Muscle of leg (tissue), 11 donors: ENCODE results near the gene FAM187B. TPM values are rescaled to one million over a fixed set of nuclear protein-coding genes. Genes with fewer than 3 reads are reported as not detected.
"Not testable (repeated sequence)": the region's sequence is repeated elsewhere in the genome, so short reads cannot be mapped to it uniquely, and the experiment has no call there.

Experiments used
- DNase-seq: peaks from one replicate; pipeline ENCODE4 v3.0.0; 2013
- H3K27ac ChIP-seq: one replicate; pipeline ENCODE4 v1.5.1; 2013; ENCODE audit warnings: mild to moderate bottlenecking, low read length, control low read depth
- H3K27me3 ChIP-seq: one replicate; pipeline ENCODE4 v1.6.1; 2013; ENCODE audit warnings: low read length; ENCODE audit not compliant: control insufficient read depth, insufficient read depth
- H3K36me3 ChIP-seq: one replicate; pipeline ENCODE4 v1.6.1; 2013; ENCODE audit warnings: low read length; ENCODE audit not compliant: control insufficient read depth, insufficient read depth
- H3K4me1 ChIP-seq: one replicate; pipeline ENCODE4 v1.6.1; 2013; ENCODE audit warnings: low read length; ENCODE audit not compliant: control insufficient read depth, insufficient read depth
- H3K4me3 ChIP-seq: one replicate; pipeline ENCODE4 v1.5.1; 2013; ENCODE audit warnings: low read length, control low read depth
- H3K9me3 ChIP-seq: replicated peaks from 2 replicates; pipeline ENCODE4 v1.6.1; 2013; ENCODE audit warnings: low read depth, low read length; ENCODE audit not compliant: control insufficient read depth
- WGBS: methylation state at CpG from one replicate; pipeline ENCODE4 v1.1.5; 2013; ENCODE audit warnings: missing lambda C conversion rate; ENCODE audit not compliant: insufficient coverage; 5-methylcytosine and 5-hydroxymethylcytosine counted together
- polyA plus RNA-seq, 8 donors: library from polyadenylated mRNA; unstranded; fragments of 120-200 nt; gene quantifications; one replicate each; pipeline versions ENCODE4 v1.2.1 to v1.2.3, GENCODE V29; 2013; ENCODE audit warnings: inconsistent platforms in 1 of 8, low replicate concordance in 1 of 8; ENCODE audit not compliant: insufficient read length in 8 of 8, insufficient read depth in 1 of 8
- total RNA-seq: library from RNA; stranded (reverse); fragments of 120-200 nt; gene quantifications from one replicate; pipeline ENCODE4 v1.2.4, GENCODE V29; 2013

FAM187B gene
- total and polyA plus RNA-seq, 9 donors: not detected

- Histone ChIP-seq H3K4me1 (peaks cover 14% of the 10 kb centered on the region), H3K4me3 (no peak overlapping the region), H3K9me3 (no peaks in the 10 kb centered on the region), H3K27me3 (no peaks in the 10 kb centered on the region), H3K27ac (no peak overlapping the region), H3K36me3 (no peaks in the 10 kb centered on the region)
- WGBS: no CpG with 5 or more reads among the region's 4 CpGs
- DNase-seq: no peak
These were observed 18.9 kb downstream of the FAM187B start for GRCh38 chr19:35209646-35210045.

DNA sequence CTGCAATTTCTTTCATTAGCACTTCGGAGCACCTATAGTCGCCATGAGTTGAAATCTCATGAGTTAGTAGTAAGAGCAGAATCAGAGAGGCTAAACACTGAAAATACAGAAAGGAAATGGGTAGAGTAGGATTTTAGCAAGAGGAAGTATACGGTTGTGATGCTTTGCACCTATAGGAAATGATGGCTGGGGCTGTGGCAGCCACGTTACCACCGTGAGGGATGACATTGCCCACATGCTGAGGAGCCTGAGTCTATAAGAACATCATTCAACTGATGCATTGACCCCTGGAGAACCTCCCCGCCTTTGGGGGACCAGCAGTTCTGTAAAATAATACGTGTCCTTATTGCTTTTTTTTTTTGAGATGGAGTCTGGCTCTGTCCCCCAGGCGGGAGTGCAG is 20.4 kb downstream of the FAM187B start:
- 78% methylated on average over 6 of the region's 8 CpGs for WGBS
- Histone ChIP-seq H3K9me3 (no peaks in the 10 kb centered on the region), H3K27me3 (no peaks in the 10 kb centered on the region), H3K4me1 (peaks cover 4% of the 10 kb centered on the region), H3K4me3 (no peak overlapping the region), H3K36me3 (no peaks in the 10 kb centered on the region), H3K27ac (no peak overlapping the region)
- no peak for DNase-seq

DNA sequence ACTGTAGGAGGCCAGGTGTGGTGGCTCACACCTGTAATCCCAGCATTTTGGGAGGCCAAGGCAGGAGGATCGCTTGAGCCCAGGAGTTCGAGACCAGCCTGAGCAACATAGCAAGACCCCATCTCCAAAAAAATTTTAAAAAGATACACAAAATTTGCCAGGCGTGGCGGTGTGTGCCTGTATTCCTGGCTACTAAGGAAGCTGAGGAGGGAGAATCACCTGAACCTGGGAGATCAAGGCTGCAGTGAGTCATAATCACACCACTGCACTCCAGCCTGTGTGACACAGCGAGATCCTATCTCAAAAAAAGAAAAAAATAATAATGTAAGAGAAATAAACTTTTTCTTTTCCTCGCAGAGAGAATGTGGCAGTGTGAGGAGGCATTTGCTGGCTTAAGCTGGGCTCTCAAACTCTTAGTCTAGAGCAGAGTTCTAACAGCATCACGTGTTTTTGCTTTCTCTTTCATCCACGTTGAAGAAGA is 21.1 kb downstream of the FAM187B start:
- no peak overlapping the region for H3K4me3 ChIP-seq
- DNase-seq: no peak
- H3K4me1 ChIP-seq: peaks cover 4% of the 10 kb centered on the region
- H3K27ac ChIP-seq: no peak overlapping the region
- H3K9me3 ChIP-seq: no peaks in the 10 kb centered on the region
- H3K27me3 ChIP-seq: no peaks in the 10 kb centered on the region
- WGBS: no CpG with 5 or more reads among the region's 8 CpGs
- no peaks in the 10 kb centered on the region for H3K36me3 ChIP-seq

DNA sequence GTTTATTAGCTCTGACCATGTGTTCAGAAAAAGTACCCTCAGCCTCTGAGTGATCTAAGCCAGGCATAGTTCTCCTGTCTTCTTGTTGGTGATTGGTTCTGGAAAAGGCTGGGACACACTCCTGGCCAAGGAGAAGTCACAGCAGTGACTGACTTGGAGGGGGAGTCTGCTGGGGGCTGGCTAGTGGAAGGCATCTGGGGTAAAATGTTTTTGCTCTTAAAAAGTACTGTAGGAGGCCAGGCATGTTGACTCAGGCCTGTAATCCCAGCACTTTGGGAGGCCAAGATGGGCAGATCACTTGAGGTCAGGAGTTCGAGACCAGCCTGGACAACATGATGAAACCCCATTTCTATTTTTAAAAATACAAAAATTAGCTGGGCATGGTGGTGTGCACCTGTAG is 21.7 kb downstream of the FAM187B start:
- Histone ChIP-seq H3K36me3 (no peaks in the 10 kb centered on the region), H3K27ac (no peak overlapping the region), H3K27me3 (no peaks in the 10 kb centered on the region), H3K4me3 (no peak overlapping the region), H3K9me3 (no peaks in the 10 kb centered on the region), H3K4me1 (no peaks in the 10 kb centered on the region)
- WGBS: no CpG with 5 or more reads among the region's 1 CpG
- no peak for DNase-seq

- no peaks in the 10 kb centered on the region for H3K36me3 ChIP-seq
- H3K27ac ChIP-seq: no peak overlapping the region
- DNase-seq: no peak
- no peaks in the 10 kb centered on the region for H3K4me1 ChIP-seq
- H3K27me3 ChIP-seq: no peaks in the 10 kb centered on the region
- no CpG with 5 or more reads among the region's 5 CpGs for WGBS
- H3K4me3 ChIP-seq: no peak overlapping the region
- H3K9me3 ChIP-seq: no peaks in the 10 kb centered on the region
These were observed 22.2 kb downstream of the FAM187B start for GRCh38 chr19:35206379-35206778.

- 92% methylated on average over 4 of the region's 6 CpGs for WGBS
- no peak overlapping the region for H3K4me3 ChIP-seq
- H3K36me3 ChIP-seq: no peaks in the 10 kb centered on the region
- no peaks in the 10 kb centered on the region for H3K9me3 ChIP-seq
- H3K4me1 ChIP-seq: no peaks in the 10 kb centered on the region
- DNase-seq: no peak
- H3K27ac ChIP-seq: no peak overlapping the region
- H3K27me3 ChIP-seq: no peaks in the 10 kb centered on the region
These were observed 22.7 kb downstream of the FAM187B start for GRCh38 chr19:35205733-35206323.

DNA sequence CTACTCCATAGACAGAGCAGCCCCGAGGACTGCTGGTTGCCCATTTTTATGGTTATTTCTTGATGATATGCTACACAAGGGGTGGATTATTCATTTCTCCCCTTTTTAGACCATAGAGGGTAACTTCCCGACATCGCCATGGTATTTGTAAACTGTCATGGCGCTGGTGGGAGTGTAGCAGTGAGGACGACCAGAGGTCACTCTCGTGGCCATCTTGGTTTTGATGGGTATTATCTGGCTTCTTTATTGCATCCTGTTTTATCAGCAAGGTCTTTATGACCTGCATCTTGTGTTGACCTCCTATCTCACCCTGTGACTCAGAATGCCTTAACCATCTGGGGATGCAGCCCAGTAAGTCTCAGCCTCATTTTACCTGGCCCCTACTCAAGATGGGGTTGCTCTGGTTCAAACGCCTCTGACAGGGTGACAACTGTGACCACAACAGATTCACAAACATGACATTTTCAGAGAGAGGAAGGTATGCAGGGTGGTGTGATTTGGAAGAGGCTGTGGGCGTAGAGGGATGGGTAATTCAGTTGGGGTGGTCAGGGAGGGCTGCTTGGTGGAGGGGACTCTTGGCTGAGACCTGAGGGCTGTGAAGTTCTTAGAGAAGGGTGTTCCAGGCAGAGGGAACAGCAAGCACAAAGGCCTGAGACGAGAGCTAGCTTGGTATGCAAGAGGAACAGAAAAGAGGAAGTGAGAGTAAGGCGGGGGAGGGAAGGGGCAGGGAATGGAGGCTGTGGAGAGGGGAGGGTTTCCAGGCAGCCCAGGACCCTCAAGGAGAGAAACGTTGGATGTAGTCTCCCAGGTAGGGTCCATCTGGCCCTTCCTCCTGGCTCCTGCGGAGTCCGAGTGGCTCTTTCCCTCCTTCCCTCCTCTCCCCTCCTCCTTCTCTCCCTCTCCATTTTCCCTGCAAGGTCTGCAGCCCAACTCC is 23.5 kb downstream of the FAM187B start:
- Histone ChIP-seq H3K27me3 (no peaks in the 10 kb centered on the region), H3K4me3 (no peak overlapping the region), H3K9me3 (no peaks in the 10 kb centered on the region), H3K36me3 (no peaks in the 10 kb centered on the region), H3K27ac (no peak overlapping the region), H3K4me1 (no peaks in the 10 kb centered on the region)
- peak; percentile 60 for DNase-seq
- WGBS: 63% methylated on average over 3 of the region's 13 CpGs

- no peak for DNase-seq
- 48% methylated on average over 3 of the region's 4 CpGs for WGBS
- Histone ChIP-seq H3K9me3 (no peaks in the 10 kb centered on the region), H3K36me3 (no peaks in the 10 kb centered on the region), H3K4me3 (no peak overlapping the region), H3K27me3 (no peaks in the 10 kb centered on the region), H3K27ac (no peak overlapping the region), H3K4me1 (no peaks in the 10 kb centered on the region)
These were observed 25.5 kb downstream of the FAM187B start for GRCh38 chr19:35202722-35203688.

DNA sequence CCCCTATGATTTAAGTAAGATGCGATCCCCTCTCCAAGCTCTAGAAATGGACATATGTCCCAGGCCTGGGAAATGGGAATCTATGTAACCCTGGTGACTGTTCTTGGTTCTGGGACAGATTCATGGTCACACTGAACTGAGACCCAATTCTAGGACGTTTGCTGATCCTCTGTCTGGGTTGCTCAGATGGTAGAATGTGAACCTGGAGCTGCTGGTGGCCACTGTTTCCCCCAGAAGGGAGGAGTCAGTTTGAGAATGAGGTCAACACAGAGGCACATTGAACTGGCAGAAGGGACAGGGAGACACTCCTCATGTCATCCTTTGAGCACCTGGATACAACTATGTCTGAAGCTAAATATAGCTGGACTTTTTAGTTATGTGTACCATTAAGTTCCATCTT is 29.1 kb downstream of the FAM187B start:
- WGBS: 50% methylated on average over 1 of the region's 2 CpGs
- DNase-seq: no peak
- no peaks in the 10 kb centered on the region for H3K9me3 ChIP-seq
- H3K27ac ChIP-seq: no peak overlapping the region
- H3K36me3 ChIP-seq: no peaks in the 10 kb centered on the region
- no peaks in the 10 kb centered on the region for H3K27me3 ChIP-seq
- H3K4me1 ChIP-seq: no peaks in the 10 kb centered on the region
- no peak overlapping the region for H3K4me3 ChIP-seq

DNA sequence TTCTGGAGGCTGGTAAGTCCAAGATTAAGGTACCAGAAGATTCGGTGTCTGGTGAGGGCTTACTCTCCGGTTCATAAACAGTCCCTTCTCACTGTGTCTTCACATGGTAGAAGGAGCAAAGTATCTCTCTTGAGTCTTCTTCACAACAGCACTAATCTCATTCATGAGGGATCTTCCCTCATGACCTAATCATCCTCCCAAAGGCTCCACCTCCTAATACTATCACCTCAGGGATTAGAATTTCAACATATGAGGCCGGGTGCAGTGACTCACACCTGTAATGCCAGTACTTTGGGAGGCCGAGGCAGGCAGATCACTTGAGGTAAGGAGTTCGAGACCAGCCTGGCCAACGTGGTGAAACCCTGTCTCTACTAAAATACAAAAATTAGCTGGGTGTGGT is 31.7 kb downstream of the FAM187B start:
- H3K27ac ChIP-seq, H3K4me3 ChIP-seq, H3K36me3 ChIP-seq, H3K9me3 ChIP-seq, H3K4me1 ChIP-seq, H3K27me3 ChIP-seq, DNase-seq: not testable (repeated sequence)
- no CpG with 5 or more reads among the region's 6 CpGs for WGBS
